GM21381 (cell line): ENCODE results near the gene ANKRD16.

Experiments used
- ATAC-seq: cut with Tn5 transposase; IDR thresholded peaks from one replicate; pipeline ENCODE4 v1.9.1; 2021; ENCODE audit warnings: mild to moderate bottlenecking, moderate library complexity; ENCODE audit not compliant: unreplicated experiment

Gene ANKRD16

GRCh38 chr10:5904227-5904626, 14.5 kb upstream of the ANKRD16 start:
- peak; percentile 95 for ATAC-seq

GRCh38 chr10:5903563-5903962, 13.9 kb upstream of the ANKRD16 start:
- ATAC-seq = no peak

GRCh38 chr10:5902511-5903274, 13.0 kb upstream of the ANKRD16 start:
- ATAC-seq = no peak

GRCh38 chr10:5900247-5900646, 10.6 kb upstream of the ANKRD16 start:
- ATAC-seq = no peak

GRCh38 chr10:5898163-5898562, 8.5 kb upstream of the ANKRD16 start:
- ATAC-seq = no peak

- no peak for ATAC-seq
Measured at GRCh38 chr10:5897504-5897903, 7.8 kb upstream of the ANKRD16 start.

- no peak for ATAC-seq
Measured at GRCh38 chr10:5897053-5897340, 7.3 kb upstream of the ANKRD16 start.

- no peak for ATAC-seq
Measured at GRCh38 chr10:5896208-5897052, 6.7 kb upstream of the ANKRD16 start.

- ATAC-seq = peak; percentile 72
Measured at GRCh38 chr10:5895804-5896203, 6.1 kb upstream of the ANKRD16 start.

GRCh38 chr10:5895365-5895764, 5.7 kb upstream of the ANKRD16 start:
- ATAC-seq = no peak

GRCh38 chr10:5894873-5895272, 5.2 kb upstream of the ANKRD16 start:
- no peak for ATAC-seq

- no peak for ATAC-seq
Measured at GRCh38 chr10:5894403-5894802, 4.7 kb upstream of the ANKRD16 start.

GRCh38 chr10:5893321-5893720, 3.6 kb upstream of the ANKRD16 start:
- no peak for ATAC-seq

- ATAC-seq = no peak
Measured at GRCh38 chr10:5892007-5892406, 2.3 kb upstream of the ANKRD16 start.

- ATAC-seq = no peak
Measured at GRCh38 chr10:5891009-5891408, 1.3 kb upstream of the ANKRD16 start.

- ATAC-seq = peak; percentile 8
Measured at GRCh38 chr10:5890452-5890915, 791 bp upstream of the ANKRD16 start.

- ATAC-seq = peak; percentile 22
Measured at GRCh38 chr10:5888843-5889623, 660 bp downstream of the ANKRD16 start.

GRCh38 chr10:5888351-5888750, 1.3 kb downstream of the ANKRD16 start:
- no peak for ATAC-seq

- ATAC-seq = no peak
Measured at GRCh38 chr10:5887641-5888040, 2.1 kb downstream of the ANKRD16 start.

GRCh38 chr10:5887029-5887428, 2.7 kb downstream of the ANKRD16 start:
- no peak for ATAC-seq

- ATAC-seq = no peak
Measured at GRCh38 chr10:5885619-5886018, 4.1 kb downstream of the ANKRD16 start.
